ENCODE results near the gene CNTNAP5.
A peak's percentile ranks its signal among the peaks of the same experiment; 100 is the strongest.

CNTNAP5 gene

GRCh38 chr2:124725187-124725586 lies 700.1 kb downstream of the CNTNAP5 start:
- no peak overlapping the region for H3K27ac ChIP-seq
- POLR2A ChIA-PET (ENCODE audit: low non-redundant PET): no interaction called here
- CTCF ChIA-PET: no interaction called here
- no peak for TF ChIP-seq CTCF (conservative IDR thresholded peaks at IDR 0.05; ENCODE audit: low read depth)
- DNase-seq (ENCODE audit: low spot score): no peak

- no peak for TF ChIP-seq CTCF (conservative IDR thresholded peaks at IDR 0.05; ENCODE audit: low read depth)
- CTCF ChIA-PET: no interaction called here
Measured at GRCh38 chr2:124740636-124741035, 715.5 kb downstream of the CNTNAP5 start.

GRCh38 chr2:124753842-124754241 lies 728.8 kb downstream of the CNTNAP5 start:
- POLR2A ChIA-PET (ENCODE audit: low non-redundant PET): no interaction called here
- no peak for TF ChIP-seq CTCF (conservative IDR thresholded peaks at IDR 0.05; ENCODE audit: low read depth)
- no peak overlapping the region for H3K27ac ChIP-seq
- DNase-seq (ENCODE audit: low spot score): peak; percentile 1
- CTCF ChIA-PET: no interaction called here

More at GRCh38 chr2:124740636-124741035, 715.5 kb downstream of the CNTNAP5 start:
- no peak for DNase-seq (ENCODE audit: low spot score)
- no peak overlapping the region for H3K27ac ChIP-seq
- POLR2A ChIA-PET (ENCODE audit: low non-redundant PET): no interaction called here

GRCh38 chr2:124755386-124755785 lies 730.3 kb downstream of the CNTNAP5 start:
- ChIA-PET POLR2A (ENCODE audit: low non-redundant PET) (no interaction called here), CTCF (interaction anchor here (0.6 kb wide), 1 partner anchor 179 kb away, joined by 3 read pairs; no protein-coding TSS in a partner anchor)
- TF ChIP-seq CTCF (conservative IDR thresholded peaks at IDR 0.05; ENCODE audit: low read depth): no peak
- H3K27ac ChIP-seq: no peak overlapping the region
- no peak for DNase-seq (ENCODE audit: low spot score)

- CTCF ChIA-PET: interaction anchor here (0.6 kb wide), 1 partner anchor 179 kb away, joined by 3 read pairs; no protein-coding TSS in a partner anchor
Measured at GRCh38 chr2:124756048-124756447, 731.0 kb downstream of the CNTNAP5 start.

GRCh38 chr2:124762388-124762787 lies 737.3 kb downstream of the CNTNAP5 start:
- TF ChIP-seq CTCF (conservative IDR thresholded peaks at IDR 0.05; ENCODE audit: low read depth): no peak
- DNase-seq (ENCODE audit: low spot score): no peak
- ChIA-PET POLR2A (ENCODE audit: low non-redundant PET) (no interaction called here), CTCF (no interaction called here)
- no peak overlapping the region for H3K27ac ChIP-seq

More at GRCh38 chr2:124756048-124756447, 731.0 kb downstream of the CNTNAP5 start:
- no peak for TF ChIP-seq CTCF (conservative IDR thresholded peaks at IDR 0.05; ENCODE audit: low read depth)
- no peak for DNase-seq (ENCODE audit: low spot score)
- POLR2A ChIA-PET (ENCODE audit: low non-redundant PET): no interaction called here
- no peak overlapping the region for H3K27ac ChIP-seq

GRCh38 chr2:124763611-124764010 lies 738.5 kb downstream of the CNTNAP5 start:
- CTCF ChIA-PET: no interaction called here
- POLR2A ChIA-PET (ENCODE audit: low non-redundant PET): no interaction called here
- no peak for DNase-seq (ENCODE audit: low spot score)
- TF ChIP-seq CTCF (conservative IDR thresholded peaks at IDR 0.05; ENCODE audit: low read depth): no peak
- H3K27ac ChIP-seq: no peak overlapping the region
